ENCODE measurements around the gene TGM2. TPM values are rescaled to one million over a fixed set of nuclear protein-coding genes. Genes with fewer than 3 reads are reported as not detected.
A peak's percentile ranks its signal among the peaks of the same experiment; 100 is the strongest.

Gene TGM2
- total RNA-seq, 1 donor from 2014 or later, result 17.7 TPM

DNA sequence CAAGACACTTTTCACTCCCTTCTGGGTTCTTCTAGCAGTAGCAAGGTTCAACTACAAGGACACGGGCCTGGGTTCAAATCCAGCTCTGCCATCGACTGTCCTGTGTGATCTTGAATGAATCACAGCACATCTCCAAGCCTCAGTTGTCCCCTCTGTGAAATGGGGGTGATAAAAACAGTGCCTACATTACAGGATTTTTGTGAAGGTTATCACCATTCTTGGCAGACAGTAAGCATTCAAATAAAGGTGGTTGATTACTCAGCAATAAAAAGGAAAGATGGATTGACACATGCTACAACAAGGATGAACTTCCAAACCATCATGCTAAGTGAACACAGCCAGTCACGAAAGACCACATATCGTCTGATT is 6.6 kb upstream of the TGM2 start:
- DNase-seq (ENCODE audit: low spot score), result no peak
- Mint-ChIP-seq H3K4me3 (ENCODE audit: unreplicated experiment) (no peak overlapping the region), H3K36me3 (ENCODE audit: low read depth) (no peaks in the 10 kb centered on the region), H3K9me3 (ENCODE audit: low read depth) (no peaks in the 10 kb centered on the region), H3K4me1 (ENCODE audit: low read depth) (peaks cover 65% of the 10 kb centered on the region), H3K27me3 (ENCODE audit: low read depth) (no peaks in the 10 kb centered on the region), H3K27ac (ENCODE audit: unreplicated experiment) (no peak overlapping the region)
- TF ChIP-seq, protein P1, sequence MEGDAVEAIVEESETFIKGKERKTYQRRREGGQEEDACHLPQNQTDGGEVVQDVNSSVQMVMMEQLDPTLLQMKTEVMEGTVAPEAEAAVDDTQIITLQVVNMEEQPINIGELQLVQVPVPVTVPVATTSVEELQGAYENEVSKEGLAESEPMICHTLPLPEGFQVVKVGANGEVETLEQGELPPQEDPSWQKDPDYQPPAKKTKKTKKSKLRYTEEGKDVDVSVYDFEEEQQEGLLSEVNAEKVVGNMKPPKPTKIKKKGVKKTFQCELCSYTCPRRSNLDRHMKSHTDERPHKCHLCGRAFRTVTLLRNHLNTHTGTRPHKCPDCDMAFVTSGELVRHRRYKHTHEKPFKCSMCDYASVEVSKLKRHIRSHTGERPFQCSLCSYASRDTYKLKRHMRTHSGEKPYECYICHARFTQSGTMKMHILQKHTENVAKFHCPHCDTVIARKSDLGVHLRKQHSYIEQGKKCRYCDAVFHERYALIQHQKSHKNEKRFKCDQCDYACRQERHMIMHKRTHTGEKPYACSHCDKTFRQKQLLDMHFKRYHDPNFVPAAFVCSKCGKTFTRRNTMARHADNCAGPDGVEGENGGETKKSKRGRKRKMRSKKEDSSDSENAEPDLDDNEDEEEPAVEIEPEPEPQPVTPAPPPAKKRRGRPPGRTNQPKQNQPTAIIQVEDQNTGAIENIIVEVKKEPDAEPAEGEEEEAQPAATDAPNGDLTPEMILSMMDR (IDR thresholded peaks at IDR 0.05), result no peak

DNA sequence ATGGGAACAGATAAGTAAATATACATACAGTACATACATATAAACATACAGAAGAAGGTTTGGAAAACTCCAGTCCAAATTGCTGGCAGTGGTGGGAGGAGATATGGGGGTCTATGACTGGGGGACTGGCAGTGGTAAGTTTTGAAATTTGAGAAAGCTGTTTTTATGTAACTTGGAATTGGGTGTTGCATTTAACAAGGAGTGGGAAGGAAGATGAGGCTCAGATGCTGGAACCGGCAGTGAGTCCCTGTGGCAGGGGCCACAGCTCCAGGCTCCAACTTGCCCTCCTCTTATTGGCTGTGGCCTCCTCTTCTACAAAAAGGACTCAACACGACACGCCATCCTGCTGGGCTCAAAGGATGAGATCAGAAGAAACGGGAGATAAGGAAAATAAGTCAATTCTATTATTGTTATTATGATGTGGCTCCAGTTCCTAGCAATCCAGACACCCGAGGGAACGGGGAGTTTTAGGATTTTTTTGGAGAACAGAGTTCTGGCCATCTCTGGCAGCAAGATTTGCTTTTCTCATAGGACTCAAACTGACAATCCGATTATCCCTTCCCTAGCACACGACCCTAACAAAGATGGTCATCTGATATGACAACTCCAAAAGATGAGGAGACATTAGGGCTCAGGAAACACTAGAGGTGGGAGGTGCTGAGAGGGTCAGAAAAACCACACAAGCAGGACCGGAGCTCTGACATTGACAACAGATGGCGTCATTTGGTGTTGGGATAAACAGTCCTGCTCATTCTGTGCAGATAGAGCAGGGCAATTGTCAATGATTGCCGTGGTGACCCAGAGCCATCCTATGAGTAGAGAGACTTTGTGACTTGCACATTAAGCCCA is 6.0 kb upstream of the TGM2 start:
- TF ChIP-seq, protein P1 (IDR thresholded peaks at IDR 0.05), result no peak
- peak overlapping the region; percentile 69 for H3K27ac Mint-ChIP-seq (ENCODE audit: unreplicated experiment)
- H3K4me1 Mint-ChIP-seq (ENCODE audit: low read depth), result peaks cover 71% of the 10 kb centered on the region
- DNase-seq (ENCODE audit: low spot score), result no peak
- no peaks in the 10 kb centered on the region for H3K36me3 Mint-ChIP-seq (ENCODE audit: low read depth)
- H3K27me3 Mint-ChIP-seq (ENCODE audit: low read depth), result no peaks in the 10 kb centered on the region
- no peaks in the 10 kb centered on the region for H3K9me3 Mint-ChIP-seq (ENCODE audit: low read depth)
- H3K4me3 Mint-ChIP-seq (ENCODE audit: unreplicated experiment), result no peak overlapping the region

DNA sequence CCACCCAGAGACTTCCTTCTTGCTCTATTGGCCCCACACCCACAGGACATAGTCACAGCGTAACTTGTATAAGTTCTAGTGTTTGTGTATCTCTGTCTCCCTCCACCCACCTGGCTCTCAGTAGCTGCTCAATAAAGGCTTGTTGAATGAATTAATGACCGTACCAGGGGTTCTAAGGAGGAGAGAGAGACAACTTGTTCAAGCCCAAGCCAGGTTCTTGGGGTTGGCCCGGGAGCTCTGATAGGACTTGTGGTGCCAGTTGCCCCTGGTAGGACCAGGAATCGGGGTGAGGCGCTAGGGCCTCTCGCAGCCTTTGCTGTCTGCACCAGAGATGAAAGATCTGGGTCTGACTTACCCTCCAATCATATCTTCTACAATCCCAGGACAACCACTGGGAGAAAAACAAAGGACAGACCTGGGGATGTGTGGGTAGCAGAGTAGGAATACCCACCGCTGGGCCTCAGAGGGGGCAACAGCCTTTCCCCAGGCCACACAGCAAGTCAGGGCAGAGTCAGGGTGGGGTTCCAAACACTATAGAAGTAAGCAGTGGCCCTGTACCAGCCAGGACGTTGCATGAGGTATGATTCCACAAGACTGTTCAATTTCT is 5.3 kb upstream of the TGM2 start:
- Mint-ChIP-seq H3K9me3 (ENCODE audit: low read depth) (no peaks in the 10 kb centered on the region), H3K4me3 (ENCODE audit: unreplicated experiment) (no peak overlapping the region), H3K36me3 (ENCODE audit: low read depth) (no peaks in the 10 kb centered on the region), H3K4me1 (ENCODE audit: low read depth) (peaks cover 78% of the 10 kb centered on the region), H3K27ac (ENCODE audit: unreplicated experiment) (peak overlapping the region; percentile 69), H3K27me3 (ENCODE audit: low read depth) (no peaks in the 10 kb centered on the region)
- DNase-seq (ENCODE audit: low spot score), result no peak
- TF ChIP-seq, protein P1 (IDR thresholded peaks at IDR 0.05), result no peak

DNA sequence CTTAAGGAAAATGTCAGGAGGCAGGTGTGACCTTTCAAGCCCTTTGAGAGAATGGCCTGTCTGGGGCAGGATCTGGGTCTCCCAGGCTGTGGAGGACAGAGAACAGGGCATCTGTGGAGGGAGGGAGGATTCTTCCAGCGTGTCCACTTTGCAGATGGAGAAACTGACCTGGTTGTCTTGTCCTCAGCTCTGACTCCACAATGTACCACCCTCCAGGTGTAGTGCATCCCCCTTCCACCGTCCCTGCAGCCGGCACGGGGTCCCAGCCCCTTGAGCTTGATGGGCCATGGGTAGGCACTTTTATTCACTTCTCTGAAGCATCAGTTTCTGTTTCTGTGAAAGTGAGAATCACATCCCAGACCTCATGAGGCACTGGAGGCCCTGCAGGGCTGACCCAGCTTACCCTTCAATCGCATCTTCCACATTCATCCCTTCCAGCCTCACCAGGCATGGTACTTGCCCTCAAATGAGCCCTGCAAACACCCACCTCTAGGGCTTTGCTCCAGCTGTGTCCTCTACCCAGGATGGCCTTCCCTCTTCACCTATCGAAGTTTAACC is 4.6 kb upstream of the TGM2 start:
- H3K27me3 Mint-ChIP-seq (ENCODE audit: low read depth), result no peaks in the 10 kb centered on the region
- peaks cover 82% of the 10 kb centered on the region for H3K4me1 Mint-ChIP-seq (ENCODE audit: low read depth)
- H3K9me3 Mint-ChIP-seq (ENCODE audit: low read depth), result no peaks in the 10 kb centered on the region
- DNase-seq (ENCODE audit: low spot score), result no peak
- H3K4me3 Mint-ChIP-seq (ENCODE audit: unreplicated experiment), result no peak overlapping the region
- TF ChIP-seq, protein P1 (IDR thresholded peaks at IDR 0.05), result no peak
- H3K36me3 Mint-ChIP-seq (ENCODE audit: low read depth), result no peaks in the 10 kb centered on the region
- H3K27ac Mint-ChIP-seq (ENCODE audit: unreplicated experiment), result no peak overlapping the region

DNA sequence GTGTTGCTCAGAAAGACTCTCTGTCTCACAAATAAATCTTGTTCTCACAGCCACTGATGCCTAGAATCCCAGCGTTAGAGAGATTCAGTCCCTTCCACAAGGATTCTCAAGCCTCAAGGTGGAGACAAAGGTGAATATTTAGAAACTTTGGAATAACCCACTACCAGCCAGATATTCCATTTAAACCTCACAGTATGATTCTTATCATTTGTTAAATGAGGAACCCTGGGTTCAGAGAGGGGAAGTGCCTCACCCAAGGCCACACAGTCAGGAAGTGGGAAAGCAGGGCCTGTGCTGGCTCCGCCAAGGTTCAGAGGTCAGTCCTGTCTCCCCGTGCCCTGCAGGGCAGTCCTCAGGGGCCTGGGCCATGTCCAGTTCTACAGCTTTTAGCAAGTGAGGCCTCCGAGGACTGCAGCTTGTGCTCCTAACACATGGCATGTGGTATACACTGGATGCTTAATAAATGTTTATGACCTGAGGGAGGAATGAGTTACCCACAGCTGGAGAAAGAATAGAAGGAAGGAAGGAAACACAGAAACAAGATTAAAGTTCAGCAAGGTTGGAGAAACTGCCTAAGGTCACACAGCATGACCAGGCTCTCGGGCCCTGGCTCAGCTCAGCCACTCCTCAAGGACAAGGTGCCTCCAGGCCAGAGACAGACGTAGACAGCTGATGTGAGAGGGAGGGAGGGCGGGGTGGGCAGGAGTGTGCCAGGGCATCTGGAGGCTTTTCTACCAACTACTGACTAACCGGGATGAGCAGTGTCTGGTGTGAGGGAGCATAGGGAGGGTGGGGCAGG is 3.9 kb upstream of the TGM2 start:
- TF ChIP-seq, protein P1 (IDR thresholded peaks at IDR 0.05), result peak; percentile 27
- Mint-ChIP-seq H3K27ac (ENCODE audit: unreplicated experiment) (no peak overlapping the region), H3K4me3 (ENCODE audit: unreplicated experiment) (no peak overlapping the region), H3K27me3 (ENCODE audit: low read depth) (no peaks in the 10 kb centered on the region), H3K9me3 (ENCODE audit: low read depth) (no peaks in the 10 kb centered on the region), H3K4me1 (ENCODE audit: low read depth) (peaks cover 81% of the 10 kb centered on the region), H3K36me3 (ENCODE audit: low read depth) (no peaks in the 10 kb centered on the region)
- no peak for DNase-seq (ENCODE audit: low spot score)
